ENCODE results near the gene CHRM5. TPM values are rescaled to one million over a fixed set of nuclear protein-coding genes. Genes with fewer than 3 reads are reported as not detected.

CHRM5 gene
- total RNA-seq, 2 donors from 2014 or later, result not detected

- H3K4me3 Mint-ChIP-seq, result no peak overlapping the region
- DNase-seq, result no peak
- no peaks in the 10 kb centered on the region for H3K4me1 ChIP-seq (ENCODE audit: control insufficient read depth, insufficient read depth, low read length)
- no peaks in the 10 kb centered on the region for H3K27me3 Mint-ChIP-seq (ENCODE audit: insufficient read depth)
- H3K4me3 ChIP-seq (ENCODE audit: low read length), result no peak overlapping the region
- no peak for TF ChIP-seq CTCF (conservative IDR thresholded peaks at IDR 0.05)
- H3K4me1 Mint-ChIP-seq, result no peaks in the 10 kb centered on the region
- WGBS, 2 experiments (ENCODE audit: insufficient coverage in 1 of 2, insufficient read length in 1 of 2), result no CpG with 5 or more reads among the region's 2 CpGs
- H3K36me3 ChIP-seq (ENCODE audit: control insufficient read depth, insufficient read depth, low read length), result no peaks in the 10 kb centered on the region
- no peak overlapping the region for H3K27ac ChIP-seq (ENCODE audit: low read depth, low read length)
- no peaks in the 10 kb centered on the region for H3K27me3 ChIP-seq (ENCODE audit: control insufficient read depth, insufficient read depth, low read length, poor library complexity, severe bottlenecking)
- H3K27ac Mint-ChIP-seq, result no peak overlapping the region
- H3K9me3 Mint-ChIP-seq, result peaks cover 5% of the 10 kb centered on the region
- H3K9me3 ChIP-seq (ENCODE audit: control insufficient read depth, low read length), result no peaks in the 10 kb centered on the region
- H3K36me3 Mint-ChIP-seq (ENCODE audit: low read depth), result no peaks in the 10 kb centered on the region
- no peak overlapping the region for H3K9ac ChIP-seq (ENCODE audit: extremely low read depth, low read length, poor library complexity, severe bottlenecking)
Measured at GRCh38 chr15:33932734-33933133, 35.6 kb upstream of the CHRM5 start.

DNA sequence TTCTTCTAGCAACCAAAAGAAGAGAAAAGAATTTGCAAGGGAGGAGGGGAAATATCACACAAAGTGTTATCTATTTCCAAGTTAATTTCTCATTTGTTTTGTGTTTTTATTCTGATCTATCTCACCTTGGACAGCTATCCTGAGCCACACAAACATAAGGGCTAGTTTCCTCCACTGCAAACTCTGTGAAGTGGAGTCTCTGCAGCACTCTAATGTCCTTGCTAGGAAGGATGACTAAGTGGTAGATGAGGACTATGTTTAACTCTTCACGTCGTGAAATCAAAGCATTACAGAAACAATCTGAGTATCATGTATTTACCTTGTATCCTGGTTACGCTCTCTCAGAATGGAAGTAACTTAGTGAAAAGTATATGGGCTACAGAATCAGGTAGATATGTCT is 33.9 kb upstream of the CHRM5 start:
- H3K4me3 Mint-ChIP-seq, result no peak overlapping the region
- TF ChIP-seq CTCF (conservative IDR thresholded peaks at IDR 0.05), result no peak
- H3K4me1 ChIP-seq (ENCODE audit: control insufficient read depth, insufficient read depth, low read length), result no peaks in the 10 kb centered on the region
- no peak overlapping the region for H3K9ac ChIP-seq (ENCODE audit: extremely low read depth, low read length, poor library complexity, severe bottlenecking)
- no peak overlapping the region for H3K27ac ChIP-seq (ENCODE audit: low read depth, low read length)
- H3K27ac Mint-ChIP-seq, result no peak overlapping the region
- 86 to 92% methylated on average over 2 to 3 of the region's 3 CpGs for WGBS, 2 experiments (ENCODE audit: insufficient coverage in 1 of 2, insufficient read length in 1 of 2)
- H3K9me3 Mint-ChIP-seq, result peaks cover 10% of the 10 kb centered on the region
- H3K27me3 Mint-ChIP-seq (ENCODE audit: insufficient read depth), result no peaks in the 10 kb centered on the region
- H3K36me3 Mint-ChIP-seq (ENCODE audit: low read depth), result peaks cover 2% of the 10 kb centered on the region
- H3K4me3 ChIP-seq (ENCODE audit: low read length), result no peak overlapping the region
- no peaks in the 10 kb centered on the region for H3K36me3 ChIP-seq (ENCODE audit: control insufficient read depth, insufficient read depth, low read length)
- H3K4me1 Mint-ChIP-seq, result no peaks in the 10 kb centered on the region
- DNase-seq, result no peak
- H3K9me3 ChIP-seq (ENCODE audit: control insufficient read depth, low read length), result no peaks in the 10 kb centered on the region
- no peaks in the 10 kb centered on the region for H3K27me3 ChIP-seq (ENCODE audit: control insufficient read depth, insufficient read depth, low read length, poor library complexity, severe bottlenecking)

DNA sequence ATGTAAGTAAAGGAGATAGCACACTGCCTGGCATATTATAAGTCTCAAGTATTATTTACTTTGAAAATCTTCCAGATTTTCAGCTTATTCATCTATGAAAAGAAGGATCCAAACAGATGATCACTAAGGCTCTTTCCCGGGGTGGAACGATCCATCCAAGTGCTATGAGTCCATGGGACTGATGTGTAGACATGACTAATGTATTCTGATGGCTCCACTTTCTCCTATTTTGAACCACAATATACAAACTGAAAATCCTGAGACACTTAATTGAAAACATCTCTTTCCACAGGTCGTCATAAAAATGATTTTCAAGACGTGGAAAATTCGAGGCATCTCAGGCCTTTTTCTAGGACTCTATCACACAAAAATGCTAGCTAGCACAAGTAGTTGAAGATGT is 33.4 kb upstream of the CHRM5 start:
- 98 to 100% methylated on average over 1 to 5 of the region's 5 CpGs for WGBS, 2 experiments (ENCODE audit: insufficient coverage in 1 of 2, insufficient read length in 1 of 2)
- no peaks in the 10 kb centered on the region for H3K27me3 Mint-ChIP-seq (ENCODE audit: insufficient read depth)
- no peak for TF ChIP-seq CTCF (conservative IDR thresholded peaks at IDR 0.05)

More for the DNA sequence above, 33.4 kb upstream of the CHRM5 start:
- Histone ChIP-seq H3K36me3 (ENCODE audit: control insufficient read depth, insufficient read depth, low read length) (no peaks in the 10 kb centered on the region), H3K4me1 (ENCODE audit: control insufficient read depth, insufficient read depth, low read length) (no peaks in the 10 kb centered on the region), H3K4me3 (ENCODE audit: low read length) (no peak overlapping the region), H3K9ac (ENCODE audit: extremely low read depth, low read length, poor library complexity, severe bottlenecking) (no peak overlapping the region), H3K9me3 (ENCODE audit: control insufficient read depth, low read length) (no peaks in the 10 kb centered on the region), H3K27ac (ENCODE audit: low read depth, low read length) (no peak overlapping the region), H3K27me3 (ENCODE audit: control insufficient read depth, insufficient read depth, low read length, poor library complexity, severe bottlenecking) (no peaks in the 10 kb centered on the region)
- DNase-seq, result no peak
- Mint-ChIP-seq H3K9me3 (peaks cover 10% of the 10 kb centered on the region), H3K4me3 (no peak overlapping the region), H3K36me3 (ENCODE audit: low read depth) (peaks cover 2% of the 10 kb centered on the region), H3K4me1 (no peaks in the 10 kb centered on the region), H3K27ac (no peak overlapping the region)

Measured in endodermal cell (in vitro differentiated cells).